Heart left ventricle (tissue), 13 donors: ENCODE results near the gene CLEC4A.

ENCODE experiments used
- POLR2A ChIP-seq, 2 donors: fragments of 450-650 bp; IDR thresholded peaks; one replicate each; pipeline ENCODE4 v1.6.1; 2017; ENCODE audit warnings: antibody characterized with exemption in 2 of 2, mild to moderate bottlenecking in 2 of 2, moderate library complexity in 2 of 2
- TF ChIP-seq, protein P1 (sequence below), 12 donors: fragments of 200-600 bp; sonication (generic) in 4 of 12; IDR thresholded peaks; one replicate each; pipeline versions ENCODE4 v1.5.0 to v1.8.0; 2018 to 2022; ENCODE audit warnings: antibody characterized with exemption in 12 of 12, mild to moderate bottlenecking in 5 of 12
- donor health status: ischemic (EF 13 %, LVEDD 7.1; RV severe dilation, severe dysfunction).
- donor health status: DM: no; HTN: yes; CAD: no.
- donor health status: DM: no; HTN: no; CAD: no.
- donor health status: ischemic (EF 25% LVEDD 6.9; RV normal size, moderate dysfunction).
- donor health status: ischemic (EF 25% LVEDD 5.7; RV mildly dilated, moderate dysfunction).
- donor health status: ischemic (EF 35%, LVEDD 5.7; RV mildly dilated, moderate dysfunction).
- donor health status: nonischemic (EF 11% LVEDD 7.7; RV severe dilation, severe dysfunction).
- donor health status: DM: yes; HTN: yes; CAD: no.
- donor health status: PGD.
- donor health status: ischemic (EF 29% LVEDD 5.4; RV normal size, mild dysfunction).
- donor health status: nonischemic (EF 23%, LVEDD 6.1; RV moderate dilation, normal function).

DNA sequence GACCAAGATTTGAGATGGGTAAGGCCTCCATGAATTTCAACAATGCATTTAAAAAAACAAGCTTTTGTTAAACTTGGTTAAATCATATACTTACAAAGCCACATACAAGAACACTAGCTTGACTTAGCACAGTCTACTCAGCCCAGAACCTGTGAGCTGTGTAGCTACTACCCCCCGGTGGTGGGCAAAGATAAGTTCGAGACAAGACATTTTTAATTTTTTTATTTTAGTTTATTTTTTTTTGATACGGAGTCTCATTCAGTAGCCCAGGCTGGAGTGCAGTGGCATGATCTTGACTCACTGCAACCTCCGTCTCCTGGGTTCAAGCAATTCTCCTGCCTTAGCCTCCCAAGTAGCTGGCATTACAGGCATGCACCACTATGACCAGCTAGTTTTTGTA lies 45.0 kb upstream of the CLEC4A start:
- TF ChIP-seq, protein P1, sequence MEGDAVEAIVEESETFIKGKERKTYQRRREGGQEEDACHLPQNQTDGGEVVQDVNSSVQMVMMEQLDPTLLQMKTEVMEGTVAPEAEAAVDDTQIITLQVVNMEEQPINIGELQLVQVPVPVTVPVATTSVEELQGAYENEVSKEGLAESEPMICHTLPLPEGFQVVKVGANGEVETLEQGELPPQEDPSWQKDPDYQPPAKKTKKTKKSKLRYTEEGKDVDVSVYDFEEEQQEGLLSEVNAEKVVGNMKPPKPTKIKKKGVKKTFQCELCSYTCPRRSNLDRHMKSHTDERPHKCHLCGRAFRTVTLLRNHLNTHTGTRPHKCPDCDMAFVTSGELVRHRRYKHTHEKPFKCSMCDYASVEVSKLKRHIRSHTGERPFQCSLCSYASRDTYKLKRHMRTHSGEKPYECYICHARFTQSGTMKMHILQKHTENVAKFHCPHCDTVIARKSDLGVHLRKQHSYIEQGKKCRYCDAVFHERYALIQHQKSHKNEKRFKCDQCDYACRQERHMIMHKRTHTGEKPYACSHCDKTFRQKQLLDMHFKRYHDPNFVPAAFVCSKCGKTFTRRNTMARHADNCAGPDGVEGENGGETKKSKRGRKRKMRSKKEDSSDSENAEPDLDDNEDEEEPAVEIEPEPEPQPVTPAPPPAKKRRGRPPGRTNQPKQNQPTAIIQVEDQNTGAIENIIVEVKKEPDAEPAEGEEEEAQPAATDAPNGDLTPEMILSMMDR (IDR thresholded peaks at IDR 0.05) = peak in 7 of 12 donors; percentile 12 to 41 (median 16)
- no peak for TF ChIP-seq POLR2A (IDR thresholded peaks at IDR 0.05)
